DOHH2 (cell line): ENCODE measurements around the gene EXOC3L1.

Experiments used
- EZH2phosphoT487 ChIP-seq: fragments of 200-600 bp; sonication (generic); IDR thresholded peaks from 2 replicates; pipeline ENCODE4 v1.6.1; 2017; ENCODE audit warnings: borderline replicate concordance, mild to moderate bottlenecking, antibody characterized with exemption, low read length, moderate library complexity, mixed read lengths
- TF ChIP-seq, protein P1 (sequence below): fragments of 200-600 bp; sonication (generic); IDR thresholded peaks from one replicate; pipeline ENCODE4 v1.5.1; 2014; ENCODE audit warnings: antibody characterized with exemption, mild to moderate bottlenecking, low read depth, low read length; ENCODE audit not compliant: poor library complexity, severe bottlenecking

DNA sequence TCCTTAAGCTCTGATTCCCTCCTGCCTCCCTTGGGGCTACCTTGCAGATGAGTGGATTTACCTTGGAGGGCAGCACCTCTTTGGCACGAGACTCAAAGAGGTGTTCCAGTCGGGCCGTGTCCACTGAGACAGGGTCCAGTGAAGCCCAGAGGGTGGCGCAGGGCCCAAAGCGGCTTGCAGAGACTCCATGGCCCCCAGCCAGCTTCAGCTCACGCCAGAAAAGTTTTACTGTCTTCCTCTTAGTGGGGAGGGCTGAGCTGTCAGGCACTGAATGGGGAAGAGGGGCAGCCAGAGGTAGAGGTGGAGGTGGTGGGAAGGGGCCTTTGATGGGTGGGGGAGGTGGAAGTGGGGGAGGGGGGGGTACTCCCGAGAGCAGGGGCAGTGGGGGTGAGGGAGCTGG, 43.7 kb upstream of the EXOC3L1 start:
- TF ChIP-seq, protein P1, sequence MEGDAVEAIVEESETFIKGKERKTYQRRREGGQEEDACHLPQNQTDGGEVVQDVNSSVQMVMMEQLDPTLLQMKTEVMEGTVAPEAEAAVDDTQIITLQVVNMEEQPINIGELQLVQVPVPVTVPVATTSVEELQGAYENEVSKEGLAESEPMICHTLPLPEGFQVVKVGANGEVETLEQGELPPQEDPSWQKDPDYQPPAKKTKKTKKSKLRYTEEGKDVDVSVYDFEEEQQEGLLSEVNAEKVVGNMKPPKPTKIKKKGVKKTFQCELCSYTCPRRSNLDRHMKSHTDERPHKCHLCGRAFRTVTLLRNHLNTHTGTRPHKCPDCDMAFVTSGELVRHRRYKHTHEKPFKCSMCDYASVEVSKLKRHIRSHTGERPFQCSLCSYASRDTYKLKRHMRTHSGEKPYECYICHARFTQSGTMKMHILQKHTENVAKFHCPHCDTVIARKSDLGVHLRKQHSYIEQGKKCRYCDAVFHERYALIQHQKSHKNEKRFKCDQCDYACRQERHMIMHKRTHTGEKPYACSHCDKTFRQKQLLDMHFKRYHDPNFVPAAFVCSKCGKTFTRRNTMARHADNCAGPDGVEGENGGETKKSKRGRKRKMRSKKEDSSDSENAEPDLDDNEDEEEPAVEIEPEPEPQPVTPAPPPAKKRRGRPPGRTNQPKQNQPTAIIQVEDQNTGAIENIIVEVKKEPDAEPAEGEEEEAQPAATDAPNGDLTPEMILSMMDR, result no peak
- no peak for TF ChIP-seq EZH2phosphoT487
